ENCODE measurements around the gene MIA2. TPM values are rescaled to one million over a fixed set of nuclear protein-coding genes. Genes with fewer than 3 reads are reported as not detected.
A peak's percentile ranks its signal among the peaks of the same experiment; 100 is the strongest.

The MIA2 gene
- polyA plus RNA-seq, 4 donors = 74.1 to 92.8 (median 81.3) TPM

DNA sequence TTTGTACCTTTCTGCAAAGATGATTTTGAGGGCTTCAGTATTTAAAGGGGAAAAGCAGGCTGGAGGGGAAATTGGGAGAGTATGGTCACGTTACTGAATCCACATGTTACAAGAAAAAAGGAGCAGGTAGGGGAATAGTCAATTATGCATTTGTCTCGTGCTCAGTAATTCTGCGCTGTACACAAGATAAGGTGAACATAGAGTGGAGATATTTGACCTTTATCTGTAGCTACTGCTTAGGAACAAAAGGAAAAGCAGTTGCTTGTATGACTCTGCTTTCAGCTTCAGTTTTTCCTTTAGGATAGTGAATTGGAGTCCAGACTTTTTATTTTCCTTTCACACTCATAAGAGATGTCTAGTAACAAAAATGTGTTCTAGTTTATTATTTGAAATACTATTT is 148.7 kb downstream of the MIA2 start:
- DNase-seq (ENCODE audit: low read depth in 4 of 4, low spot score in 3 of 4) = no peak

DNA sequence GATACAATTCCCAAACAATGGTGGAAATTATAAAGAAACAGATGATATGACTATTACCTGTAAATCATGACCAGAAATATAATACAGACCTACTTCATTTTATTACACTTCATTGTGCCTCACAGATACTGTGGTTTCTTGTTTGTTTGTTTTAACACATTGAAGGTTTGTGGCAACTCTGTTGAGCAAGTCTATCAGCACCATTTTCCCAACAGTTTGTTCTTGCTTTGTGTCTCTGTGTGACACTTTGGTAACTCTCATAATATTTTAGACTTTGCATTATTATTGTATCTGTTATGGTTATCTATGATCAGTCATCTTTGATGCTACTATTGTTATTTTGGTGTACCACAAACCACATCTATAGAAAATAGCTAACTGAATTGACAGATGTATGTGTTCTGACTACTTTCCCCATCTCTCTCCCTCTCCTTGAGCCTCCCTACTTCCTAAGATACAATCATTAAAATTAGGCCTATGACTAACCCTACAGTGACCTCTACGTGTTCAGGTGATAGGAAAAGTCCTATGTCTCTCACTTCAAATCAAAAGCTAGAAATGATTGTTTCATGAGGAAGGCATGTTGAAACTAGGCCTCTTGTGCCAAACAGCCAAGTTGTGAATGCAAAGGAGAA is 149.4 kb downstream of the MIA2 start:
- DNase-seq (ENCODE audit: low read depth in 4 of 4, low spot score in 3 of 4) = no peak

DNA sequence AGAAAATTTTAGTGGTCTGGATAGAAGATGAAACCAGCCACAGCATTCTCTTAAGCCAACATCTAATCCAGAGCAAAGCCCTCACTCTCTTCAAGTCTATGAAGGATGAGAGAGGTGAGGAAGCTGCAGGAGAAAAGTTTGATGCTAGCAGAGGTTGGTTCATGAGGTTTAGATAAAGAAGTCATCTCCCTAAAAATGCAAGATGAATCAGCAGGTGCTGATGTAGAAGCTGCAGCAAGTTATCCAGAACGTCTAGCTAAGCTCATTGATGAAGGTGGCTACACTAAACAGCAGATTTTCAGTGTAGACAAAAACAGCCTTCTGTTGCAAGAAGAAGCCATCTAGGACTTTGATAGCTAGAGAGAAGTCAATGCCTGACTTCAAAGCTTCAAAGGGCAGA is 150.0 kb downstream of the MIA2 start:
- no peak for DNase-seq (ENCODE audit: low read depth in 4 of 4, low spot score in 3 of 4)

DNA sequence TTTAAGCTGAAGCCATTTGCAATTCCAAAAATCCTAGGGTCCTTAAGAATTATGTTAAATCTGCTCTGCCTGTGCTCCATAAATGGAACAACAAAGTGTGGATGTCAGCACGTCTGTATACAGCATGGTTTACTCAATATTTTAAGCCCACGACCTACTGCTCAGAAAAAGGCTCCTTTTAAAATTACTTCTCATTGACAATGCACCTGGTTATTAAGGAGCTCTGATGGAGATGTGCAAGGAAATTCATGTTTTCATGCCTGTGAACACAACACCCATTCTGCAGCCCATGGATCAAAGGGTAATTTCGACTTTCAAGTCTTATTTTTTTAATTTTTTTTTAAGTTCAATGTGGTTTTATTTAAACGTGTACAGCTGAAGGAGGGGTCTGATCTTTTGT is 150.5 kb downstream of the MIA2 start:
- no peak for DNase-seq (ENCODE audit: low read depth in 4 of 4, low spot score in 3 of 4)

DNA sequence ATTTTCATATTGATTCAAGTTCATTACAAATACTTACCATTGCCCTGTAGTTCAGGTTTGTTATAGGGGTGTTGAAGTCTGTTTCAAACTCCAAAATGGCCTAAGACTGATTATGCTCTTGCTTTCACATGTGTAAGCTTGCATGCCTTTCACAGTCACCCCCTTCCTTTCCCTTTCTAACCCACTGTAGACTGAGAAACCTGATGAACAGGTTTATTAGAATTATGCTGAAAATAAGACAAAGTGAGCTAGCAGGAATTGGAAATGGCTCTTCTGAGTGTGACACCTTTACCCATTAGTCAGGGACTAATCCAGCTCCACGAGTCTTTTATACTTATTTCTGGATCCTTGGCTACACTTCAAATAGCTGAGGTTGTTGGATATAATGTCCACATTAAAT is 159.6 kb downstream of the MIA2 start:
- DNase-seq (ENCODE audit: low read depth in 4 of 4, low spot score in 3 of 4) = no peak

DNA sequence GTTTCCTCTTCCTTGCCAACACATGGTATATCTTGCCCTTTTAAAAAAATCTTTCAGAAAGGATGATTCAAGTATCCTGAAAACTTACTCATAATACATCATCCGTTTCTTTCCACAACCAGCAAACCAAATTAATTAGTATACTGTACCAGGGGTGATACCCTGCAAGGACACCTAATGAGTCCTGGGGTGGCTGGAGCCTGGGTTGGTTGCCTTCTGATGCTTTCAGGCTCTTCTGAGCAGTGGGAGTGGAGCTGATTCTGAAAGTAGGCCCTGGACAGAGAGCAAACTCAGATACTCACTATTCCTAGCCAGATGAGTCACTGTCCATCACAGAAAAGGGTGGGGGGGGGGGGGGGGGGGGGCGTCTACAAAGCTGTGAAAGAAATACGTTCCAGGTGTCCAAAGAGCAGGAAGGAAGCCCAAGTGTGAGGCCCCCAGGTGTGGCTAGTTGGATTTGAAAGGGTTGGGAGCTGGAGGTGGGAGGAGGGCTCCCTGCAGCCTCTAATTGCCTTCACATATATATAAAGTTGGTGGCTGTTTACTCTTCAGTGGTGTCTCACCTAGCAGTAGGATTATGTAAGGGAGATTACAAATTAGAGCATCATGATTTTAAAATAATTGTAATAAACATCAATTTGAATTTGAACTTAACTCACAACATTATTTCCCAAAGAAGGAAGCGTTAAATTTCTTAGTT is 162.0 kb downstream of the MIA2 start:
- DNase-seq (ENCODE audit: low read depth in 4 of 4, low spot score in 3 of 4) = no peak

DNA sequence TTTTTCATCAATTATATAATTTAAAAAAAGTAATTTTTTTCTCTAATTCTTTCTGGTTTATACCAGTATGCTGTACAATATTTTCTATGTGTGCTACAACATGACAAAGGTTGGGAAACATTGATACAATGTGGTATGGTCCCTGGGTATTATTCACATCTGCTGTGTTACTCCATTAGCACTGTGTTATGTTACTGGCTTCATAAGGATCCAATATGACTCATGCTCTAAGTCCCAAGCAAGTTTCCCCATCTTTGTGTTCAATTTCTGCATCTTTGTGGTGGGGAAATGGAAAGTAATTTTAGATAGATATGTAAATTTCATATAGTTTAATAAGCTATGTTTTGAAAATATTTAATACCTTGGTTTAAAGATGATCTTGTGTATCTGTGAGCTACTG is 162.7 kb downstream of the MIA2 start:
- no peak for DNase-seq (ENCODE audit: low read depth in 4 of 4, low spot score in 3 of 4)

DNA sequence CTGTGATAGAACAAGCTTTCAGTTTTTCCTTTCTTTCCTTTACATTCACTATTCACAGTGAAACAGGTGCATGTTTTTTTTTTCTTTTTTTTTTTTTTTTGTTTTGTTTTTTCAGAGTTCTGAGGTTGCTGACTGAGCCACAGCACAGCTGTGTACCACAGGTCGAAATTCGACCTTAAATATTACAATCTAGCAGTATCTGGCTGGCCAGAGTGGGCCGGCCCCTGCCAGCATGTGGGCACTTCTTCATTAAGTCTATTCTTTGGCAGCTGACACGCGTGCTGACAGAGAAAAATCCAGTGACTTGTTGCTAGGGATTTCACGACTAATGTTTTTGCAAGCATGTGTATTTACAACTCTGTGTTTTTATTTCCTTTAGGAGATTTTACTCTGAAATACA is 164.7 kb downstream of the MIA2 start:
- no peak for DNase-seq (ENCODE audit: low read depth in 4 of 4, low spot score in 3 of 4)

DNA sequence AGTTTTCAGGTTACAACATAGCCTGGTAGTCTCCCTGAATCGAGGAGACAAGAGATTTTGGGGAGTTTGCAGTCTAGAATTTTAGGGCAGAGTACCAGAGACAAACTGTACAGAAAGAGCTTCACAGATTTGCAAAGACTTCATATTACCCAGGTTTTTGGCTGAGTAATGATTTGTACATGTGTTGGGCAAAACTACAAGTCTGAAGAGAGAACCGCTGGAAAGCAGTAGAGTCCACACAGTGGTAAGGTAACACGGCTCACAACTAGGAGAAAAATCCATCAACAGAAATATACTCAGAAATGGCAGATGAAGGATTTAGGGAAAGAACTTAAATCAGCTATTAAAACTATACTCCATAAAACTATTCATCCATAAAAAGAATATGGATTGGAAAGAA is 172.8 kb downstream of the MIA2 start:
- DNase-seq (ENCODE audit: low read depth in 4 of 4, low spot score in 3 of 4) = no peak

DNA sequence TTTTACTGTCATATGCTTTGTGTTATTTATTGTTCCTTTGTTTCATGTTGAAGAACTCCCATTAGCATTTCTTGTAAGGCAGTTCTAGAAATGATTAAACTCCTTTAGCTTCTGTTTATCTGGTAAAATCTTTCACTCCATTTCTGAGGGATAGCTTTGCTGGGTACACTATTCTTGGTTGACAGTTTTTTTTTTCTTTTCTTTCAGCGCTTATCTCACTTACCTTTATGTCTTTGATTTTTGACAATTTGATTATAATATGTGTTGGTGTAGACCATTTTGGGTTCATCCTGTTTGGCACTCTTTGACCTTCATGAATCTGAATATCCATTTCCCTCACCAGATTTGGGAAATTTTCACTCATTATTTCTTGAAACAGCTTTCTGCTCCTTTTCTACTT is 182.4 kb downstream of the MIA2 start:
- no peak for DNase-seq (ENCODE audit: low read depth in 4 of 4, low spot score in 3 of 4)

DNA sequence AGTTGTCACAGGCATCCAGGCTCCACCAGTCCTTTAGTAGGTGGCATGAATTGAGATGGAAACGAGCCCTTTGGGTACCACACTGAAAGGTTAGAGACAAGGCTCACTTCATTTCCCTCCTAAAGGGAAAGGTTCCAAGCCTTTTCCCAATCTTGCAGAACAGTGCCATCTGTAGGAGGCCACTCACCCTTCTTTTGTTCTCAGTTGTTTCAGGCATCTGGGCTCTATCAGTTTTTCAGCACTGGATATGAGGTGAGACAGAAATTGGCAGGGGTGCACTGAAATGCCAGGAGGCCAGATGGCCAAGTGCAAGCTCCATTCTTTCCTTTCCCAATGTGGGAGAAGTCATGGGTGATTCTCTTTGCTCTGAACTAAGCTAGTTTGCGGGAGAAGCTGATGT is 183.3 kb downstream of the MIA2 start:
- DNase-seq (ENCODE audit: low read depth in 4 of 4, low spot score in 3 of 4) = no peak

DNA sequence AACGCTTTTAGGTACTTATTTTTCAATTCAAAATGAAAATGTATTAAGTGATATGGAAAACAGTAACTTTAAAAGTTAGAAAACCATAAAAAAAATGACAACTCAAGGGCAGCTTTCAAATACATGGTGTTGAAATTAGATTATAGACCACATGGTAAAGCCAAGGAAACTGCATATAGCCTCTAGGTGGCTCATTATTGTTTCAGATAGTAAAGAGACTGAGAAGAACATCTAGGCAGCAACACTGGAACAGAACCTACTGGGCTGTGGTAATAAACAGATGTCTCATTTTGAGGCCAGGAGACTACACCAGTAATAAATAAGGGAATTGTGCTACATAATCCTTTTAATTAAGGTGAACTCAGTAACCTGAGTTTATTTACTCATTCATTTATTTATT is 185.6 kb downstream of the MIA2 start:
- no peak for DNase-seq (ENCODE audit: low read depth in 4 of 4, low spot score in 3 of 4)

DNA sequence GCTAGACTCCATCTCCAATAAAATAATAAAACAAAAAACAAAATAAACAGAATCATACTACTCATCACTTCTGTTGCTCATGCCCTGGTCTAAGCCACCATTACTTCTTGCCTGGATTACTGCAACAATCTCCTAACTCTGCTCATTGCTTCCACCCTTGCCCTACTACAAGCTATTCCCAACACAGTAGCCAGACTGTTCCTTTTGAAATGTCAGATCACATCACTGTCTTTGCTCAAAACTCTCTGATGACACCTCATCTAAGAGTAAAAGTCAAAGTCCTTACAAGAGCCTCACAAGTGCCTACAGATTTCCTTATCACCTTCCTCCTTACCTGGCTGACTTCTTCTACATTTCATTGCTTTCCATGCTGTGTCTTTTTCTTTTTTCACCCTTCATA is 188.5 kb downstream of the MIA2 start:
- DNase-seq (ENCODE audit: low read depth in 4 of 4, low spot score in 3 of 4) = no peak

DNA sequence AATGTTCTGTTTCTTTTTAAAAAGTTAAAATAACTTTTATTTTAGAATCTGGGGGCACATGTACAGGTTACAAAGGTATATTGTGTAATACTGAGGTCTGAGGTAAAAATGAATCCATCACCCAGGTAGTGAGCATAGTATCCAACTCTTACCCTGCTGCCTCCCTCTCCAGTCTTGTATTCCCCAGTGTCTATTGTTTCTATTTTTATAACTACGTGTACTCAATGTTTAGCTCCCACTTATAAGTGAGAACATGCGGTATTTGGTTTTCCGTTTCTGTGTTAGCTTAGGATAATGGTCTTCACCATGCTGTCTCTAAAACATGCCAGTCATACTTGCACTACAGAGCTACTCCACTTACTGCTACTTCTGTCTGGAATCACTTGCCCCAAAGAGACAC is 190.1 kb downstream of the MIA2 start:
- DNase-seq (ENCODE audit: low read depth in 4 of 4, low spot score in 3 of 4) = no peak

DNA sequence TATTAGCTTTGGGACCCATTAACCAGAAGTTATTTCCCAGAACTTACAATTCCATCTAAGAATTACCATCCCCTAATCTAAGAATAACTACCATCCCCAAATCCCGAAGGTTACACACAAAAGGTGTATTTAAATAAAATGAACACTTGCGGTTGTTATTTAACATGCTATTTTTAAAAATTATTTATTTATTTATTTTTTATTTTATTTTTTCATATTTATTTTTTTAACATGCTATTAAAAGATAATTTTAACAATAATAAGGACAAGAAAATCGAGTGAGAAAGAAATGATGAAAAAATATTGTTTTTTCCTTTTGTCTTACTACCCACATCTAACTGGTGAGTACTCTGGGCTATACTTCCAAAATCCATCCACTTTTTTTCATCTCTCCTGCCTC is 192.2 kb downstream of the MIA2 start:
- no peak for DNase-seq (ENCODE audit: low read depth in 4 of 4, low spot score in 3 of 4)

DNA sequence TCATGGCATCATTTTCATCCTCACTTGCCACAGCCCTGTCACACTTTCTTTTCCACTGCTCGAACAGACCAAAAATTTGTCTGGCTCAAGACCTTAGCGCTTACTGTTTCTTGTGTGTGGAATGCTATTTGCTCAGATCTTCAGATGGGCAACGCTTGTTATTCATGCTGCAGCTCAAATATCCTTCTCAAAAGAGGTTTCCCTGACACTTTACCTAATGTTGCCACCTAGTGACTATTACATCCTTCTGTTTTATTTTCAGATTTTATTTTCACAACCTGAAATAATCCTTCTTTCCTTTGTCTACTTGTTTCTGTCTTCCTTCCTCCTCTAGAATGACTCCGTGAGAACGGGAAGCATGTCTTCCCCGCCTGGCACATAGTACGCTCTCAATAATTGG is 192.9 kb downstream of the MIA2 start:
- DNase-seq (ENCODE audit: low read depth in 4 of 4, low spot score in 3 of 4) = no peak

DNA sequence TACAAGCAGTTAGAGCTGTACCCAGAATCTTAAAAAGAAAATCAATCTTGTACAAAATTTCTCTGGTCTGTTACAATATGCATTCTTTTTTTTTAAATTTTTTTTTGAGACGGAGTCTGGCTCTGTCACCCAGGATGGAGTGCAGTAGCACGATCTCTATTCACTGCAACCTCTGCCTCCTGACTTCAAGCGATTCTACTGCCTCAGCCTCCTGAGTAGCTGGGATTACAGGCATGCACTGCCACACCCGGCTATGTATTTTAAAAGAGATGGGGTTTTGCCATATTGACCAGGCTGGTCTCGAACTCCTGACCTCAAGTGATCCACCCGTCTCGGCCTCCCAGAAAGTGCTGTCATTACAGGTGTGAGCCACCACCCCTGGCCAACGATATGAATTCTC is 194.4 kb downstream of the MIA2 start:
- no peak for DNase-seq (ENCODE audit: low read depth in 4 of 4, low spot score in 3 of 4)

DNA sequence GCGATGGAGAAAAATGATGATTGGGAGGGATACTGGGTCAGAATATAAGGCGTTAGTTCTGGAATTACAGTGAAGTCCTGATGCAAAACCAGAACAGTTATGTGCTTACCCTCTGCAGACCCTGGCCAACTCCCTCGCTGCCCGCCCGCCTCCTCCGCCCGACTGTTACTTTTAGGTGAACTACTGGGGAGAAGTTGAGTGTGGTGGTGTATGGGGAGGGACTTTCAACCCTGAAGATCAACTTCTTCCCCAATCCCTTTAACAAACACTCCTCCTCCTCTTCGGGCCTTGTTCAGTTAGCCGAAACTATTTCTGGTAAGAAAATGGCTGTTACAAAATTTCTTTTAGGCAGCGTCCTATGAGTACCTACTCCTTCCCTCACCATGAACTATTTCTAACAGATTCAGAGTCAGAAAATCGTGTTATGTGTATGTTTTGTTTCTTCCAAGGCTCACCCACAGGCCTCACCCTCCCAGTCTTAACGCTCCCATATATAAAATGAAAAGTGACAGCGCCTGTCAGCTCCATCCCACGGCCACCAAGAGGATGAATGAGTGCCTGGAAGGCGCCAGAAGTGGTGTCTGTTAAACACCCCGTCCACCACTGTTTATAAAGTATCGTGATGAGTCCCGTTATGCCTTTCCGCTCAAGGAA is 197.2 kb downstream of the MIA2 start:
- DNase-seq (ENCODE audit: low read depth in 4 of 4, low spot score in 3 of 4) = peak in 1 of 4 donors; percentile 29

DNA sequence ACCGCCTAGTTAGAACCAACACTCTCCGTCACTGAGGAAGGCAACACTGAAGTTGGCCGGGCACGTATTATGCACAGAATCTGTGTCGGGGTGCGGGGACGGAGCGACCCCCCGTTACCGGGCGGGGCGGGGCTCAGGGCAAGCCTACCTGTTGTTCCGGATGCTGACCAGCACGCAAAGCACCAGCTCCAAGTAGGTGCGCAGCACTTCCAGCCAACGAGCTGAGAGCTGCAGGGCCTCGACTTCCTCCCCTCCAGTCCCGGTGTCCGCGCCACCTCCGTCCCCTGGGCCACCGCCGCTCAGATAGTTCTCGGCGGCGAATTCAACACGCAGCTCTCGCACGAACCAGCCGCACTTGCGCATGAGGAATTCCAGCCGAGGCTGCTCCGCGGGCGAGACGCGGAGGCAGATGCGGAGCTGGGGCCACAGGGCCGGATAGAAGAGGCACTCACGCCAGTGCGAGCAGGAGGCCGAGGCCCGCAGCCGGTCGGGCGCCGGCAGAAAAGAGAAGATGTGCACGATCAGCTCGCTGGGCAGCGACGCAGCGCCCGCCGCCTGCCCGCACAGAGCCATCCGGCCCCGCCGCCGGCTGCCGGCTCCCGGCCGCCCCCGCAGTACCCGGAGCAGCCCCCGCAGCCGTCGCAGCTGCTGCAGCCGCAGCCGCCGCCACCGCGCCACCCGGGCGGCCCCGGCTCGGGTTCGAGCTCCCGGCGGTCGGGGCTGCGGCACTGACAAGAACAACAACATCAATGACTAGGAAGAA is 197.9 kb downstream of the MIA2 start:
- DNase-seq (ENCODE audit: low read depth in 4 of 4, low spot score in 3 of 4) = peak in 1 of 4 donors; percentile 42

DNA sequence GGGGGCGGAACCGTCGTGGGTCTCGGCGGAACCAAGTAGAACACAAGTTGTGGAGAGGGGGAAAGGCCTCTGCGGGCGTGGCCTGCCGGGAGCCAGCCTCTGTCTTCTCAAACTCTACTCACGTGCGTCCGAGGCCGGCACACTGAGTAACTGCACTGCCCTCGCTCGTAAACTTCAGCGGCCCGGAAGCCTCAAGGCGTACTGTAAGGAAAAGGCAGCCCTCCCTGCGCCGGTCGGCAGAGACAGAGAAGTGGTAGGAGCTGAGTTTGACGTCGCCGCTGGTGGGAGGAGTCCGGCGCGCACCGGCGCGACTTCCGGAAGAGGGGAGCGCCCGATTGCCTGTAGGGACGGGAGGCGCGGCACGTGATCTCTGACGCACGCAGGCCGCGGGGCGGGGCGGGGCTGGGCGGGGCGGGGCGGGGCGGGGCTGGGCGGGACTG is 198.5 kb downstream of the MIA2 start, which contains the start of gene FBXO33:
FBXO33 (minus strand) TSS at position 255 of the 440 bp plus-strand sequence. CDS start 271 bp downstream, outside the sequence.
- DNase-seq (ENCODE audit: low read depth in 4 of 4, low spot score in 3 of 4) = peak; percentile 87 to 98 (median 91)
